Activated T-cell treated with anti-CD3 and anti-CD28 coated beads for 24 hours (primary cell): ENCODE data around the gene FAM120C.

Experiments used
- DNase-seq: peaks from one replicate; pipeline ENCODE4 v3.0.0-alpha.2; 2020; ENCODE audit warnings: low read depth

FAM120C gene

DNA sequence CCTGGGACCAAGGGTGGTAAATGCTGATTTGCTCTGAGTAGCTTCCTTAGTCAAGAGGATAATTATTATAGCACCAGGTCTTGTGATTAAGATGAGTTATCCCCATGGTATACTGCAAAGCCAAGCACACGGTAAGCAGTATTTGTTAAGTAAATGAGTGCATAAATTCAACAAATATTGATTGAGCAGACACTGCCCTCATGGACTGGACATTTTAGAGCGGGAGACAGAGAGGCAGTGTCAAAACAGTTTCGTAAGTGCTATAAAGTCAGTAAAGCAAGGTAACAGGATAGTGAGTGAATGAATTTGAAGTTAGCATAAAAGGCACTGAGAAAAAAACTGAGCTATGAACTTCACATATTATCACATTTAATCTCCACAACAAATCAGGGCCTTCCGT is 152.7 kb downstream of the FAM120C start:
- DNase-seq = no peak

DNA sequence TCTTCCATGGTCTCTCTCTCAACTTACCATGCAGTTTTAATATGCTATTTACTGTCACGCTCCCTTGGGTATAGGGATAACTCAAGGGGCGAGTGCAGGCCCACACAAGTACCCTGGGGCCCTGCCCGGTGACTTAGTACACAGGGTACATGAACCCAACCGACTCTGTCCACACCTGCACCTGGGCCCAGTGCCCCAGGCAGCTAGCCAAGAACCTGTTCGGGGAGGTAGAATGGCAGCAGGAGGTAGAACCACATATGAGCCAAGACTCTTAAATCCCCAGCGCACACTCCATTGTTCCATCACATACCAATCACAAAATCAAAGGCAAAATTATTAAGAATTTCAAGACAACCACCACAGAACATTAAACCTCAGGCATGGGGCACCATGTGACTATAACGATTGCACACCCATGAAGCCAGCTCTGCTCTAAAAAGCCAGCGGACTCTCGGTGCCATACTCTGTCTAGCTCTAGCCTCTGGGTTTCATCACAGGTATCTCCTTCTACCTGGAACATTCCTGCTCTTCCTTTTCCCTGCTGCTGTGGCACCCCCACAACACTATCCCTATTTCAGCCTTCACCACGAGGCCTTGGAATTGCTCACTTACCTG is 153.4 kb downstream of the FAM120C start:
- DNase-seq = no peak

DNA sequence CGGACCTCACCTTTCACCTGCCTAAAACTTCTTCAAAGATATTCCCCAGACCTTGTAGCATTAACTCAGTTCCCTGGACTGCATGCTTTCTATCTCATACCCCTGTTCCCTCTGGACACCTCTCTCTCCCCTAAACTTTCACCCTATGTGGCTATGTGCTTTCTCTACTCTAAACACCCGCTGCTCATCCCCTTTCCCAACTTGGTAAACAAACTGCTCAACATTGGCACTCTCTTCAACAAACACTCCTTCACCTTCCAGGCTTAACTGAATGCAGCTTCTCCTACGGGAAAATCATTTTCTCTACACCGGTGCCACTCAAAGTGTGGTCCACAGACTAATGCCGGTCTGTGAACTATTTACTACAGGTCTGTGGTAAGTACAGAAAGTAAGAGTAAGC is 158.7 kb downstream of the FAM120C start:
- DNase-seq = no peak
